Measurements from ENCODE around the gene OR2AT4. TPM values are rescaled to one million over a fixed set of nuclear protein-coding genes. Genes with fewer than 3 reads are reported as not detected.

OR2AT4 gene
- total RNA-seq, 2 donors from 2014 or later = not detected

DNA sequence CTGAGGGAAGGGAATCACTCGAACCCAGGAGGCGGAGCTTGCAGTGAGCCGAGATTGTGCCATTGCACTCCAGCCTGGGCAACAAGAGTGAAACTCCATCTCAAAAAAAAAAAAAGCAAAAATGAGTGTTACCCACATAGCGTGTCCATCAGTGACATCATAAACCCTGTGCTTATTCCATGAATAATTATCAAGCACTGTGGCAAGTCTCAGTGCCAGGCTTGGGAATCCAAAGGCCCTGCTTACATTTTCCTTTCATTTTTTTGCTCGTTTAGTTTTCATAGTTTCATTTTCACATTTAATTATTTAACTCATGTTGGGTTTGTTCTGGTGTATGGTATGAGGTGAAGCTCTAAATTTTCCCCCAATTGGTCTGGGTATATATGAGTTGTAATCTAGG is 61.4 kb downstream of the OR2AT4 start:
- H3K27me3 ChIP-seq = no peaks in the 10 kb centered on the region
- no peak overlapping the region for H3K27ac ChIP-seq
- TF ChIP-seq, protein P1, sequence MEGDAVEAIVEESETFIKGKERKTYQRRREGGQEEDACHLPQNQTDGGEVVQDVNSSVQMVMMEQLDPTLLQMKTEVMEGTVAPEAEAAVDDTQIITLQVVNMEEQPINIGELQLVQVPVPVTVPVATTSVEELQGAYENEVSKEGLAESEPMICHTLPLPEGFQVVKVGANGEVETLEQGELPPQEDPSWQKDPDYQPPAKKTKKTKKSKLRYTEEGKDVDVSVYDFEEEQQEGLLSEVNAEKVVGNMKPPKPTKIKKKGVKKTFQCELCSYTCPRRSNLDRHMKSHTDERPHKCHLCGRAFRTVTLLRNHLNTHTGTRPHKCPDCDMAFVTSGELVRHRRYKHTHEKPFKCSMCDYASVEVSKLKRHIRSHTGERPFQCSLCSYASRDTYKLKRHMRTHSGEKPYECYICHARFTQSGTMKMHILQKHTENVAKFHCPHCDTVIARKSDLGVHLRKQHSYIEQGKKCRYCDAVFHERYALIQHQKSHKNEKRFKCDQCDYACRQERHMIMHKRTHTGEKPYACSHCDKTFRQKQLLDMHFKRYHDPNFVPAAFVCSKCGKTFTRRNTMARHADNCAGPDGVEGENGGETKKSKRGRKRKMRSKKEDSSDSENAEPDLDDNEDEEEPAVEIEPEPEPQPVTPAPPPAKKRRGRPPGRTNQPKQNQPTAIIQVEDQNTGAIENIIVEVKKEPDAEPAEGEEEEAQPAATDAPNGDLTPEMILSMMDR (IDR thresholded peaks at IDR 0.05) = no peak
- H3K4me1 ChIP-seq = no peaks in the 10 kb centered on the region
- no peaks in the 10 kb centered on the region for H3K9me3 ChIP-seq
- no peak for DNase-seq (ENCODE audit: low spot score)
- H3K36me3 ChIP-seq = no peaks in the 10 kb centered on the region
- no peak overlapping the region for H3K4me3 ChIP-seq

DNA sequence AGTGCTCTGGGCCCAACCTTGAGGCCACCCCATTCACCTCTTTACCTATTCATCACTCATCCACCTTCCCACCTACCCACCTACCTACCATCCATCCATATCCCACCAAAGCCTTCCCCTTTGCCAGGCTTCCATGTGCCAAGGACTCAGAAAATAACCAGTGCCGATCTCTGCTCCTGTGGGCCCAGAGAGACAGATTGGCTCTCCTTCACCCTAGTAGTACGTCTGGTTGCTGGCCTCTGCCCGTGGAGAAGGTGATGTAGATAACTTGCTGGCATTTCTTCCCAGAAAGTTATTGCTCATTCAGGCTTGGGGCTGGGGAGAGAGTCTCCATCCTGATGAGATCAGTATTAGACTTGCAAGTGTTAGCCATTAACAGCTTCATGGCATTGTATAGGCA is 62.8 kb downstream of the OR2AT4 start:
- Histone ChIP-seq H3K4me3 (no peak overlapping the region), H3K4me1 (no peaks in the 10 kb centered on the region), H3K9me3 (no peaks in the 10 kb centered on the region), H3K36me3 (no peaks in the 10 kb centered on the region), H3K27me3 (no peaks in the 10 kb centered on the region), H3K27ac (no peak overlapping the region)
- no peak for DNase-seq (ENCODE audit: low spot score)
- TF ChIP-seq, protein P1 (IDR thresholded peaks at IDR 0.05) = no peak

DNA sequence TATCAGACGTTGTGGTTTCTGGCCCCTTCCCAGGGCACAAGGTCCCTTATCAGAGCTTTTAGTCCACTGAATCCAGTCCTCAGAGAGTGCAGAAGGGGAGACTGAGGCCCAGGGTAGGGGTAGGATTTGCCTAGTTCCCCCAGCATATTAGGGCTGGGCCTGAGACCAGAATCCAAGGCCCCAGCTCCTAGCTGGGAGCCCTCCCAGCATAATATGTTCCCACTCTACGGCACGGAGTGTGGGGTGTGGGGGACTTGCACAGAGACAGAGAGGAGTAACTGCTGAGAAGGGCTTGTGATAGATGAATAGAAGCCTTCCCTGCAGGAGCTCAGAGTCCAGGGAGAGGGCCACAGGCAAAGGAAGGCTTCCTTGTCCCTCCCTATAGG is 64.1 kb downstream of the OR2AT4 start:
- no peak overlapping the region for H3K4me3 ChIP-seq
- no peaks in the 10 kb centered on the region for H3K9me3 ChIP-seq
- no peaks in the 10 kb centered on the region for H3K36me3 ChIP-seq
- H3K27me3 ChIP-seq = no peaks in the 10 kb centered on the region
- TF ChIP-seq, protein P1 (IDR thresholded peaks at IDR 0.05) = no peak
- DNase-seq (ENCODE audit: low spot score) = no peak
- H3K4me1 ChIP-seq = no peaks in the 10 kb centered on the region
- no peak overlapping the region for H3K27ac ChIP-seq

DNA sequence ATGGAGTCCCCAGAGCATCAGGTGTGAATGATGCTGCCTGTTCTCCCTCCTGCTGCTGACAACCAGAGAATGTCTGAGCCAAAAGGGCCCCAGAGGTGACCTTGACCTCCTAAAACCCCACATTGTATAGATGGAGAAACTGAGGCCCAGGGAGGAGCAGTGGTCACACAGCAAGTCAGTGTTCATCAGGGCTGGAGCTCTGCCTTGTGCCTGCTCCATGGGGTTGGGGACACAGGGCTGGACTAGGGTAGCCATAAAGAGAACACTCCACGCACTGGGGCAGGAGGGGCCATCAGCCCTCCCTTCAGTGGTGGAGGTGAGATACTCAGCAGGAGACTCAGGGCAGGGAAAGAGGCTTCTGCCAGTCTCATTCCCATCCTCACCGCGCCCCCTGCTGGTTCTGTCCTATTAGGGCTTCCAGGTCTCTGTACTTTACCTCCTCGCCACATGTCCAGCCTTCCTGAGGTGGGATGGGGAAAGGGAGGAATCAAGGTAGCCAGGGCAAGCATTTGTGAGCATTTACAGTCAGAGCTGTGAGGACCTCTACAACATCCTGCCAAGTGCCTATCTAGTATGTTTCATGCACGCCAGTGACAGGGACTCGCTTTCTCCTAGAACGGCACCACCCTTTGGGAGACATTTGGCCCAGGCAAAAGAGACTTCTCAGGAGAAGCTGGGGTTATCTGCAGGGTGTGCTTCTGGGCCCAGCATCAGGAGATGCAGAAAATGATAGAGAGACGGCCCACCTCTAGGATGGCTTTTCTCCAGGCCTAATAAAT is 64.7 kb downstream of the OR2AT4 start:
- H3K4me3 ChIP-seq = no peak overlapping the region
- no peaks in the 10 kb centered on the region for H3K9me3 ChIP-seq
- no peak overlapping the region for H3K27ac ChIP-seq
- H3K4me1 ChIP-seq = no peaks in the 10 kb centered on the region
- no peaks in the 10 kb centered on the region for H3K27me3 ChIP-seq
- DNase-seq (ENCODE audit: low spot score) = peak; percentile 73
- TF ChIP-seq, protein P1 (IDR thresholded peaks at IDR 0.05) = peak; percentile 57 to 80
- no peaks in the 10 kb centered on the region for H3K36me3 ChIP-seq

Other genes with a start within 250 kb of the OR2AT4 start
- 1 to 10 TPM; 6.8 to 8.1 TPM for gene XRRA1, start 147.8 kb downstream of the OR2AT4 start, total RNA-seq
- 10 to 100 TPM; 26.6 to 34.7 TPM for gene SPCS2, start 147.6 kb downstream of the OR2AT4 start, total RNA-seq
- 1 to 10 TPM; 3.0 to 8.4 TPM for gene NEU3, start 107.9 kb downstream of the OR2AT4 start, total RNA-seq
- gene SLCO2B1, start 54.2 kb upstream of the OR2AT4 start, total RNA-seq = 10 to 100 TPM in 1 of 2 donors, 1 to 10 TPM in 1; 9.5 to 24.6 TPM
- gene TPBGL, start 143.9 kb upstream of the OR2AT4 start, total RNA-seq = under 1 TPM; 0.12 to 0.15 TPM

Data from right atrium auricular region (tissue), 2 donors.